ENCODE measurements around the gene ACOT13.

DNA sequence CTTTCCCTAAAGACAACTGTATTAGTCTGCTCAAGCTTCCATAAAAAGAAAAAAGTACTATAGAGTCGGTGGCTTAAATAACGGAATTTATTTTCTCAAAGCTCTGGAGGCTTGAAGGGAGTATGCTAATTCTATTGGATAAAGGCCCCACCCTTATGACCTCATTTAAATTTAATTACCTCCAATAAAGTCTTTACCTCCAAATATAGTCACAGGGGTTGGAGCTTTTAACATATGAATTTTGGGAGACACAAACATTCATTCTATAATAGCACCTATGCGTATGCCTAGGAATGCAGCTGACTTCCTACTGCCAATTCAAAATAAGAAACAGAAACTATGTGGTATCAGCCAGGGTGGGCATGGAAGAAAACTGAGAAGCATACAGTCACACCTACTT, 46.2 kb upstream of the ACOT13 start:
- TF ChIP-seq MAZ (IDR thresholded peaks at IDR 0.05; ENCODE audit: borderline replicate concordance, low read depth, low read length) (no peak), POLR2A (IDR thresholded peaks at IDR 0.05; ENCODE audit: low read depth, low read length) (no peak), SMC3 (IDR thresholded peaks at IDR 0.05; ENCODE audit: low read depth, low read length) (no peak), RAD21 (IDR thresholded peaks at IDR 0.05; ENCODE audit: low read length) (no peak), BHLHE40 (IDR thresholded peaks at IDR 0.05; ENCODE audit: low read depth, low read length) (no peak)
- TF ChIP-seq, protein P1, sequence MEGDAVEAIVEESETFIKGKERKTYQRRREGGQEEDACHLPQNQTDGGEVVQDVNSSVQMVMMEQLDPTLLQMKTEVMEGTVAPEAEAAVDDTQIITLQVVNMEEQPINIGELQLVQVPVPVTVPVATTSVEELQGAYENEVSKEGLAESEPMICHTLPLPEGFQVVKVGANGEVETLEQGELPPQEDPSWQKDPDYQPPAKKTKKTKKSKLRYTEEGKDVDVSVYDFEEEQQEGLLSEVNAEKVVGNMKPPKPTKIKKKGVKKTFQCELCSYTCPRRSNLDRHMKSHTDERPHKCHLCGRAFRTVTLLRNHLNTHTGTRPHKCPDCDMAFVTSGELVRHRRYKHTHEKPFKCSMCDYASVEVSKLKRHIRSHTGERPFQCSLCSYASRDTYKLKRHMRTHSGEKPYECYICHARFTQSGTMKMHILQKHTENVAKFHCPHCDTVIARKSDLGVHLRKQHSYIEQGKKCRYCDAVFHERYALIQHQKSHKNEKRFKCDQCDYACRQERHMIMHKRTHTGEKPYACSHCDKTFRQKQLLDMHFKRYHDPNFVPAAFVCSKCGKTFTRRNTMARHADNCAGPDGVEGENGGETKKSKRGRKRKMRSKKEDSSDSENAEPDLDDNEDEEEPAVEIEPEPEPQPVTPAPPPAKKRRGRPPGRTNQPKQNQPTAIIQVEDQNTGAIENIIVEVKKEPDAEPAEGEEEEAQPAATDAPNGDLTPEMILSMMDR (conservative IDR thresholded peaks at IDR 0.05; ENCODE audit: low read depth, low read length) = no peak
